Astrocyte (in vitro differentiated cells and primary cell): ENCODE data around the gene FOXE3. TPM values are rescaled to one million over a fixed set of nuclear protein-coding genes. Genes with fewer than 3 reads are reported as not detected.

Experiments
- DNase-seq: peaks from one replicate; pipeline ENCODE4 v3.0.0-alpha.2; 2010; ENCODE audit warnings: low read depth
- FAIRE-seq: peaks from 2 replicates; lab custom pipeline; 2011; peaks lifted over from hg19 to GRCh38; lab: Jason Lieb, UNC
- H2AFZ ChIP-seq: 2 replicates; pipeline ENCODE4 v1.6.0; 2012; ENCODE audit warnings: low read depth, low read length, inconsistent platforms
- H3K27ac ChIP-seq: 2 replicates; pipeline ENCODE4 v1.5.1; 2011; ENCODE audit warnings: low read depth, low read length, inconsistent platforms
- H3K27me3 ChIP-seq: 2 replicates; pipeline ENCODE4 v1.6.0; 2011; ENCODE audit warnings: low read length, inconsistent platforms; ENCODE audit not compliant: insufficient read depth
- H3K36me3 ChIP-seq: 2 replicates; pipeline ENCODE4 v1.5.1; 2011; ENCODE audit warnings: low read length, inconsistent platforms; ENCODE audit not compliant: insufficient read depth
- H3K4me1 ChIP-seq: 2 replicates; pipeline ENCODE4 v1.5.1; 2011; ENCODE audit warnings: low read length, inconsistent platforms; ENCODE audit not compliant: insufficient read depth
- H3K4me2 ChIP-seq: 2 replicates; pipeline ENCODE4 v1.6.0; 2012; ENCODE audit warnings: low read length, inconsistent platforms
- H3K4me3 ChIP-seq: 2 replicates; pipeline ENCODE4 v1.5.1; 2011; ENCODE audit warnings: low read depth, mild to moderate bottlenecking, low read length, inconsistent platforms; ENCODE audit not compliant: insufficient read depth
- H3K79me2 ChIP-seq: 2 replicates; pipeline ENCODE4 v1.6.0; 2012; ENCODE audit warnings: mild to moderate bottlenecking, low read length, inconsistent platforms; ENCODE audit not compliant: insufficient read depth
- H3K9ac ChIP-seq: 2 replicates; pipeline ENCODE4 v1.6.0; 2012; ENCODE audit warnings: mild to moderate bottlenecking, low read length, inconsistent platforms
- H3K9me3 ChIP-seq: 2 replicates; pipeline ENCODE4 v1.5.1; 2012; ENCODE audit warnings: low read depth, mild to moderate bottlenecking, low read length, inconsistent platforms; ENCODE audit not compliant: insufficient read depth
- H4K20me1 ChIP-seq: 2 replicates; pipeline ENCODE4 v1.6.0; 2012; ENCODE audit warnings: low read length, inconsistent platforms; ENCODE audit not compliant: insufficient read depth
- H3K27ac Mint-ChIP-seq: one replicate; pipeline ENCODE4 v1.8.0; 2021; ENCODE audit warnings: mild to moderate bottlenecking, mixed read lengths; ENCODE audit not compliant: unreplicated experiment
- H3K27me3 Mint-ChIP-seq: one replicate; pipeline ENCODE4 v1.8.0; 2021; ENCODE audit warnings: low read depth, mixed read lengths; ENCODE audit not compliant: unreplicated experiment
- H3K36me3 Mint-ChIP-seq: one replicate; pipeline ENCODE4 v1.8.0; 2021; ENCODE audit warnings: low read depth, mixed read lengths; ENCODE audit not compliant: unreplicated experiment
- H3K4me1 Mint-ChIP-seq: one replicate; pipeline ENCODE4 v1.8.0; 2021; ENCODE audit warnings: low read depth, mixed read lengths; ENCODE audit not compliant: unreplicated experiment
- H3K4me3 Mint-ChIP-seq: one replicate; pipeline ENCODE4 v1.8.0; 2021; ENCODE audit warnings: mild to moderate bottlenecking, moderate library complexity, mixed read lengths; ENCODE audit not compliant: unreplicated experiment
- H3K9me3 Mint-ChIP-seq: one replicate; pipeline ENCODE4 v1.8.0; 2021; ENCODE audit warnings: mild to moderate bottlenecking, mixed read lengths; ENCODE audit not compliant: unreplicated experiment
- EZH2 ChIP-seq: IDR thresholded peaks from 2 replicates; pipeline ENCODE4 v1.6.1; 2012; ENCODE audit warnings: mild to moderate bottlenecking, low read length, inconsistent platforms; ENCODE audit not compliant: insufficient read depth
- total RNA-seq: library from RNA; stranded (reverse); gene quantifications from 2 replicates; pipeline ENCODE4 v1.2.1, GENCODE V29; 2021
- TF ChIP-seq, protein P1 (sequence below): IDR thresholded peaks from 2 replicates; pipeline ENCODE4 v1.5.1; 2011; ENCODE audit warnings: low read depth, mild to moderate bottlenecking, inconsistent platforms, low read length, moderate library complexity; ENCODE audit not compliant: insufficient read depth

FOXE3 gene
- total RNA-seq, 1 donor from 2014 or later, result 0.14 TPM

DNA sequence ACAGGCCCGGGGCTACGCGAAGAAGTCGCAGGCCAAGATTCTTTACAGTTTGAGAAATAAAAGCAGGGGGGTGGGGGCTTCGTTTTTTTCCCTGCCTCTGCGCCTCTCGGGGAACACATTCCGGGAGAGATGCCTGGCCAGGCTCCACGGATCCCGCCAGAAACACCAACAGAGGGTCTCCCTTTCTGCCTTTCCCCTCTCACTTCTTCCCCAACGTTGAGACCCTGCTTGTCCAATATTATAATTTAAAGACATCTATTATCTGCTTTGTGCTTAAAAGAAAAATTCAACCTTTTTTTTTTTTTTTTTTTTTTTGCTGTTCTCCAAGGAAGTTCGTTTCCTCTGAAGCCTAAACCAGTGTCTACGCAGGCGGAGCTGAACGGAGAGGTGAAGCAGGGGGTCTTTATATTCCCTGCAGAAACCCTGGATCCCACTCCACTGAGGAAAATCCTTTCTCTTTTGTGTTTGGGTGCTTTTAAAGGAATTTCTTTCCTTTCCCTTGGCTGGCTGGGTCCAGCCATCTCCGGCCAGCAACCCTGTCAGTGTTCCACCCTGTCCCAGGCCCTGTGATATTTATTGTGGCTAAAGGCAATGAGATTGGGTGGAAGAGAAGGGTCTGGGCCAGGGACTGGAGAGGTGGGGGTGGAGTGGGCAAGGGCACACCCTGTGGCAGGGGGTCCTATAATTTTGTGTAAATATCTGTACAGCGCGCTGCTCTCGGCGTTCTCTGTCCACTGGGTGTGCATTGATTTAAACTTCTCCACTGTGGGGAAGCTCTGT is 23.9 kb downstream of the FOXE3 start:
- Mint-ChIP-seq H3K9me3 (peaks cover 11% of the 10 kb centered on the region), H3K36me3 (peaks cover 2% of the 10 kb centered on the region), H3K27ac (no peak overlapping the region), H3K4me1 (peaks cover 5% of the 10 kb centered on the region), H3K27me3 (peaks cover 20% of the 10 kb centered on the region), H3K4me3 (no peak overlapping the region)
- no peak overlapping the region for H3K27ac ChIP-seq
- no peak overlapping the region for H3K9ac ChIP-seq
- FAIRE-seq (no peak), DNase-seq (no peak)
- H2AFZ ChIP-seq, result no peak overlapping the region
- no peaks in the 10 kb centered on the region for H3K79me2 ChIP-seq
- H3K9me3 ChIP-seq, result no peaks in the 10 kb centered on the region
- no peak overlapping the region for H3K4me3 ChIP-seq
- peaks cover 82% of the 10 kb centered on the region for H3K27me3 ChIP-seq
- H4K20me1 ChIP-seq, result peaks cover 19% of the 10 kb centered on the region
- TF ChIP-seq, protein P1, sequence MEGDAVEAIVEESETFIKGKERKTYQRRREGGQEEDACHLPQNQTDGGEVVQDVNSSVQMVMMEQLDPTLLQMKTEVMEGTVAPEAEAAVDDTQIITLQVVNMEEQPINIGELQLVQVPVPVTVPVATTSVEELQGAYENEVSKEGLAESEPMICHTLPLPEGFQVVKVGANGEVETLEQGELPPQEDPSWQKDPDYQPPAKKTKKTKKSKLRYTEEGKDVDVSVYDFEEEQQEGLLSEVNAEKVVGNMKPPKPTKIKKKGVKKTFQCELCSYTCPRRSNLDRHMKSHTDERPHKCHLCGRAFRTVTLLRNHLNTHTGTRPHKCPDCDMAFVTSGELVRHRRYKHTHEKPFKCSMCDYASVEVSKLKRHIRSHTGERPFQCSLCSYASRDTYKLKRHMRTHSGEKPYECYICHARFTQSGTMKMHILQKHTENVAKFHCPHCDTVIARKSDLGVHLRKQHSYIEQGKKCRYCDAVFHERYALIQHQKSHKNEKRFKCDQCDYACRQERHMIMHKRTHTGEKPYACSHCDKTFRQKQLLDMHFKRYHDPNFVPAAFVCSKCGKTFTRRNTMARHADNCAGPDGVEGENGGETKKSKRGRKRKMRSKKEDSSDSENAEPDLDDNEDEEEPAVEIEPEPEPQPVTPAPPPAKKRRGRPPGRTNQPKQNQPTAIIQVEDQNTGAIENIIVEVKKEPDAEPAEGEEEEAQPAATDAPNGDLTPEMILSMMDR, result no peak
- TF ChIP-seq EZH2, result no peak
- no peak overlapping the region for H3K4me2 ChIP-seq
- no peaks in the 10 kb centered on the region for H3K36me3 ChIP-seq
- peaks cover 6% of the 10 kb centered on the region for H3K4me1 ChIP-seq

GRCh38 chr1:47440599-47441081 is 24.6 kb downstream of the FOXE3 start:
- Histone ChIP-seq H3K4me2 (no peak overlapping the region), H4K20me1 (peaks cover 19% of the 10 kb centered on the region), H3K9me3 (no peaks in the 10 kb centered on the region), H3K27ac (no peak overlapping the region), H3K4me1 (peaks cover 6% of the 10 kb centered on the region), H2AFZ (no peak overlapping the region), H3K4me3 (no peak overlapping the region), H3K27me3 (peaks cover 82% of the 10 kb centered on the region), H3K9ac (no peak overlapping the region), H3K79me2 (no peaks in the 10 kb centered on the region), H3K36me3 (no peaks in the 10 kb centered on the region)
- Mint-ChIP-seq H3K27me3 (peaks cover 13% of the 10 kb centered on the region), H3K27ac (no peak overlapping the region), H3K4me1 (peaks cover 5% of the 10 kb centered on the region), H3K36me3 (peaks cover 4% of the 10 kb centered on the region), H3K9me3 (peaks cover 14% of the 10 kb centered on the region), H3K4me3 (no peak overlapping the region)
- DNase-seq, result no peak
- FAIRE-seq, result no peak
- TF ChIP-seq EZH2, result no peak
- TF ChIP-seq, protein P1, result no peak
